Measurements from ENCODE around the gene FHIT.

The FHIT gene

DNA sequence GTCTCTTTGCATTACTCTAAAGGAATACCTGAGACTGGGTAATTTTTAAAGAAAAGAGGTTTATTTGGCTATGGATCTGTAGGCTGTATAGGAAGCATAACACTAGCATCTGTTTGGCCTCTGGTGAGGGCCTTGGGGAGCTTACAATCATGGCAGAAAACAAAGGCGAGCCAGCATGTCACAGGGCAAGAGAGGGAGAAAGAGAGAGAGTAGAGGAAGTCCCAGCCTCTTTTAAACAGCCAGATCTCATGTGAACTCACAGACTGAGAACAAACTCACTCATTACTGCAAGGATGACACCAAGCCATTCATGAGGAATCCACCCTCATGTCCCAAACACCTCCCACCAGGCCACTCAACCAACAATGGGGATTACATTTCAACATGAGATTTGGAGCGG lies 974.6 kb downstream of the FHIT start:
- Mint-ChIP-seq H3K27ac (peak overlapping the region; percentile 24), H3K4me3 (no peak overlapping the region), H3K36me3 (ENCODE audit: low read depth) (no peaks in the 10 kb centered on the region), H3K9me3 (peaks cover 9% of the 10 kb centered on the region), H3K4me1 (peaks cover 21% of the 10 kb centered on the region), H3K27me3 (ENCODE audit: low read depth, poor library complexity) (no peaks in the 10 kb centered on the region)
- TF ChIP-seq, protein P1, sequence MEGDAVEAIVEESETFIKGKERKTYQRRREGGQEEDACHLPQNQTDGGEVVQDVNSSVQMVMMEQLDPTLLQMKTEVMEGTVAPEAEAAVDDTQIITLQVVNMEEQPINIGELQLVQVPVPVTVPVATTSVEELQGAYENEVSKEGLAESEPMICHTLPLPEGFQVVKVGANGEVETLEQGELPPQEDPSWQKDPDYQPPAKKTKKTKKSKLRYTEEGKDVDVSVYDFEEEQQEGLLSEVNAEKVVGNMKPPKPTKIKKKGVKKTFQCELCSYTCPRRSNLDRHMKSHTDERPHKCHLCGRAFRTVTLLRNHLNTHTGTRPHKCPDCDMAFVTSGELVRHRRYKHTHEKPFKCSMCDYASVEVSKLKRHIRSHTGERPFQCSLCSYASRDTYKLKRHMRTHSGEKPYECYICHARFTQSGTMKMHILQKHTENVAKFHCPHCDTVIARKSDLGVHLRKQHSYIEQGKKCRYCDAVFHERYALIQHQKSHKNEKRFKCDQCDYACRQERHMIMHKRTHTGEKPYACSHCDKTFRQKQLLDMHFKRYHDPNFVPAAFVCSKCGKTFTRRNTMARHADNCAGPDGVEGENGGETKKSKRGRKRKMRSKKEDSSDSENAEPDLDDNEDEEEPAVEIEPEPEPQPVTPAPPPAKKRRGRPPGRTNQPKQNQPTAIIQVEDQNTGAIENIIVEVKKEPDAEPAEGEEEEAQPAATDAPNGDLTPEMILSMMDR (IDR thresholded peaks at IDR 0.05) = no peak
- DNase-seq = no peak

DNA sequence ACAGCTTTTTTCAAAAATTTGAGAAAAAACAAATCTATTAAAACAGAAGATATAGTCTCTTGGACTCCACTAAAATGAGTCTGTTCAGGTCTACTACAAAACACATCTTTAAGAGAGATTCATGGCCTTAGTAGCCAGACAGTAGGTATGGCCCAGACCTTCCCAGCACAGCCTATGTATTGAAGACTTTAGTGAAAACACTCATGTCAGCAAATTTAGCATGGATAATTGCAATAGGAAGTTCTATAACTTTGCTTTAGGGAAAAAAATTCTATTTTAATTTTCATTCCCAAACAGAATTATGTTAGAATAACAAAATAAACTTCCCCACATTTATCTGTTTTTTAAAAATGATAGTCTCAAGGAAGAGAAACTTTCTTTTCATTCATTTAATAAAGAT lies 976.6 kb downstream of the FHIT start:
- peaks cover 9% of the 10 kb centered on the region for H3K9me3 Mint-ChIP-seq
- H3K4me1 Mint-ChIP-seq = peaks cover 21% of the 10 kb centered on the region
- no peak overlapping the region for H3K4me3 Mint-ChIP-seq
- DNase-seq = no peak
- H3K36me3 Mint-ChIP-seq (ENCODE audit: low read depth) = no peaks in the 10 kb centered on the region
- TF ChIP-seq, protein P1 (IDR thresholded peaks at IDR 0.05) = no peak
- H3K27me3 Mint-ChIP-seq (ENCODE audit: low read depth, poor library complexity) = no peaks in the 10 kb centered on the region
- no peak overlapping the region for H3K27ac Mint-ChIP-seq

DNA sequence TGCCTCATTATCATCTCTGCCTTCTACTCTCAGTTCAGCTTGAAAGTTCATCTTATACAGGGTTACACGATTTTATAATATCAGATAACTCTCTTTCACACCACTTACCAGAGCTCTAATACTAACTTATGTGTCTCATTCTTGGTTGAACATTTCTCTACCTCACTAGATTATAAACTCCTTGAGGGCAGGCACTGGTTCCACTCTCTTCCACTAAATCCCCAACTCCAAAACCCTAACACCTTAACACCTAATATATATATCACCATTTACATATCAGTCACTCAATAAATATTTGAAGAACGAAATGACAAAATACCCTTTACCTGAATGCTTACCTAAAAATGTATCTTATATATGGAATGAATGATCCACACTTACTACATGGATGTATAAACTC lies 977.2 kb downstream of the FHIT start:
- Mint-ChIP-seq H3K27me3 (ENCODE audit: low read depth, poor library complexity) (no peaks in the 10 kb centered on the region), H3K4me1 (peaks cover 21% of the 10 kb centered on the region), H3K27ac (no peak overlapping the region), H3K36me3 (ENCODE audit: low read depth) (no peaks in the 10 kb centered on the region), H3K4me3 (no peak overlapping the region), H3K9me3 (peaks cover 9% of the 10 kb centered on the region)
- TF ChIP-seq, protein P1 (IDR thresholded peaks at IDR 0.05) = no peak
- DNase-seq = no peak

DNA sequence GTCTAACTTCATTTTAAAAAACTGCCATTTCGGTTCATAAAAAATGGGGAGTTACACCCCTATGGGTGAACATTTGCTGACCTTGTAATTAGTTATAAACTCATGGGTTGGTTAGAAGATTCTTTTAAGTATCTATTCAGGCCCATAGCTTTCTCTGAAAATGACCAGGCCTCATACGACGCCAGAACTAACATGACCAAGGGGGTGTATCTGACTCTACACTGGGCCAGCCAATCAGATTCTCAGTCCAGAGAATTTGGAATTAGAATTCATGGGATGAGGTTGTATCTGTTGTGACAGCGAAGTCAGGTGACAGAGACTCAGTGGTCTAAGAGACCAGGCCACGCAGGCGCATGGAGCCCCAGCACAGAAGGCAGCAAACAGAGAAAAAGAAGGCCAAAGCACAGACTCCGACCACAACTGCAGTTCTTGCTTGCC lies 981.4 kb downstream of the FHIT start:
- TF ChIP-seq, protein P1 (IDR thresholded peaks at IDR 0.05) = no peak
- Mint-ChIP-seq H3K4me1 (peaks cover 4% of the 10 kb centered on the region), H3K4me3 (no peak overlapping the region), H3K9me3 (peaks cover 5% of the 10 kb centered on the region), H3K27me3 (ENCODE audit: low read depth, poor library complexity) (no peaks in the 10 kb centered on the region), H3K36me3 (ENCODE audit: low read depth) (no peaks in the 10 kb centered on the region), H3K27ac (no peak overlapping the region)
- DNase-seq = no peak

DNA sequence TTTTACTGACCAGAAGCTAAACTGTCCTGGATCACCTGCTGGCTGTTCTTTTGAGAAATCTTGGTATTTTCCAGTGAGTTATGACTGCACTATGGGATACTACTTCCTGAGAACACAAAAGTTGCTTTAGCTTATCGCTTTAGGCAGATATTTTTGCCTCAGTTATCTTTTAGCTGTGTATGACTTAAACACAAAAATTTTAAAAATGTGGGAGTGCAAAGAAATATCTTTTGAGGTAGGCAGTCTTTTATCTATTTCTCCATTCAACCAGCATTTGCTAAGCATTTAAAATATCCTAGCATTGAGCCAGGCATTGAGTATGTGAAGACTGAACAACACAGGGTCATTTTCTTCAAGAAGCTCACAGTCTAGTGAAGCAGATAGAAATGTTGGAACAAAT lies 981.9 kb downstream of the FHIT start:
- DNase-seq = no peak
- Mint-ChIP-seq H3K9me3 (peaks cover 5% of the 10 kb centered on the region), H3K27ac (no peak overlapping the region), H3K27me3 (ENCODE audit: low read depth, poor library complexity) (no peaks in the 10 kb centered on the region), H3K4me3 (no peak overlapping the region), H3K36me3 (ENCODE audit: low read depth) (no peaks in the 10 kb centered on the region), H3K4me1 (peaks cover 4% of the 10 kb centered on the region)
- TF ChIP-seq, protein P1 (IDR thresholded peaks at IDR 0.05) = no peak

DNA sequence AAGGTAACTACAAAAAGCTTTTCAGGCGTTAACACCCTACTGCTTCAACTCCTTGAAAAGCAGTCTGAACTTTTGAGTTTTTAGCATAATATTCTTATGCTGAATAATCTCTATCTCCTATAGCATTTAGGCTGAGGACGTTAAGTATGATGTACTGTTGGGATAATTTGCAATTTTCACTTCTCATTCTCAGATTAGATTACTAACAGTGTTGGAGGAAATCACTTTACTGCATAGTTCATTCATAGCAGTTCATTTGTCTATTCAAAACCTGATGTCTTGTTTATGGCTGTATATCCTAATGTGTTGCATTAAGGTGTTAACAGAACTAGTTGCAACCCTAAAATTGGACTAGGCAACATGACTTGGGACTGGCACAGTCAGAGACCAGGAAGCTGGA lies 983.1 kb downstream of the FHIT start:
- H3K27me3 Mint-ChIP-seq (ENCODE audit: low read depth, poor library complexity) = no peaks in the 10 kb centered on the region
- H3K36me3 Mint-ChIP-seq (ENCODE audit: low read depth) = no peaks in the 10 kb centered on the region
- no peak for DNase-seq
- peaks cover 4% of the 10 kb centered on the region for H3K4me1 Mint-ChIP-seq
- no peak overlapping the region for H3K4me3 Mint-ChIP-seq
- H3K27ac Mint-ChIP-seq = no peak overlapping the region
- TF ChIP-seq, protein P1 (IDR thresholded peaks at IDR 0.05) = no peak
- no peaks in the 10 kb centered on the region for H3K9me3 Mint-ChIP-seq
